ENCODE data around the gene PPME1.

GRCh38 chr11:74265256-74265655 lies 94.2 kb downstream of the PPME1 start:
- TF ChIP-seq, protein P1, sequence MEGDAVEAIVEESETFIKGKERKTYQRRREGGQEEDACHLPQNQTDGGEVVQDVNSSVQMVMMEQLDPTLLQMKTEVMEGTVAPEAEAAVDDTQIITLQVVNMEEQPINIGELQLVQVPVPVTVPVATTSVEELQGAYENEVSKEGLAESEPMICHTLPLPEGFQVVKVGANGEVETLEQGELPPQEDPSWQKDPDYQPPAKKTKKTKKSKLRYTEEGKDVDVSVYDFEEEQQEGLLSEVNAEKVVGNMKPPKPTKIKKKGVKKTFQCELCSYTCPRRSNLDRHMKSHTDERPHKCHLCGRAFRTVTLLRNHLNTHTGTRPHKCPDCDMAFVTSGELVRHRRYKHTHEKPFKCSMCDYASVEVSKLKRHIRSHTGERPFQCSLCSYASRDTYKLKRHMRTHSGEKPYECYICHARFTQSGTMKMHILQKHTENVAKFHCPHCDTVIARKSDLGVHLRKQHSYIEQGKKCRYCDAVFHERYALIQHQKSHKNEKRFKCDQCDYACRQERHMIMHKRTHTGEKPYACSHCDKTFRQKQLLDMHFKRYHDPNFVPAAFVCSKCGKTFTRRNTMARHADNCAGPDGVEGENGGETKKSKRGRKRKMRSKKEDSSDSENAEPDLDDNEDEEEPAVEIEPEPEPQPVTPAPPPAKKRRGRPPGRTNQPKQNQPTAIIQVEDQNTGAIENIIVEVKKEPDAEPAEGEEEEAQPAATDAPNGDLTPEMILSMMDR (IDR thresholded peaks at IDR 0.05): no peak
- TF ChIP-seq POLR2A (IDR thresholded peaks at IDR 0.05): no peak

Data from Peyer's patch (tissue), 4 donors.